Heart left ventricle (tissue), 16 donors: Measurements from ENCODE around the gene ARIH2. TPM values are rescaled to one million over a fixed set of nuclear protein-coding genes. Genes with fewer than 3 reads are reported as not detected.

Experiments used
- ATAC-seq, 4 donors: fragments of 200-7000 bp; cut with Tn5 transposase; one replicate each; pipeline ENCODE4 v1.9.1; 2020 to 2022; ENCODE audit warnings: moderate library complexity in 4 of 4, mild to moderate bottlenecking in 3 of 4, moderate number of reproducible peaks in 1 of 4
- DNase-seq, 5 donors: peaks; one replicate each; pipeline ENCODE4 v3.0.0-alpha.2; 2020
- H3K27ac ChIP-seq, 12 donors: fragments of 200-600 bp; sonication (generic) in 4 of 12; one replicate each; pipeline versions ENCODE4 v1.5.0 to v1.8.0; 2016 to 2022; ENCODE audit warnings: mild to moderate bottlenecking in 2 of 12
- H3K27me3 ChIP-seq, 9 donors: fragments of 200-600 bp; sonication (generic) in 2 of 9; one replicate each; pipeline versions ENCODE4 v1.5.1 to v1.8.0; 2016 to 2022; ENCODE audit warnings: mild to moderate bottlenecking in 3 of 9
- H3K36me3 ChIP-seq, 9 donors: fragments of 200-600 bp; sonication (generic) in 2 of 9; one replicate each; pipeline versions ENCODE4 v1.5.0 to v1.8.0; 2018 to 2022; ENCODE audit warnings: mild to moderate bottlenecking in 2 of 9
- H3K4me1 ChIP-seq, 12 donors: fragments of 200-600 bp; sonication (generic) in 4 of 12; one replicate each; pipeline versions ENCODE4 v1.5.0 to v1.8.0; 2016 to 2022; ENCODE audit warnings: mild to moderate bottlenecking in 3 of 12
- H3K4me3 ChIP-seq, 12 donors: fragments of 200-600 bp; sonication (generic) in 4 of 12; one replicate each; pipeline versions ENCODE4 v1.5.0 to v1.8.0; 2017 to 2022; ENCODE audit warnings: mild to moderate bottlenecking in 9 of 12, moderate library complexity in 4 of 12
- H3K9me3 ChIP-seq, 12 donors: fragments of 200-600 bp; sonication (generic) in 4 of 12; one replicate each; pipeline versions ENCODE4 v1.5.0 to v1.8.0; 2016 to 2022; ENCODE audit warnings: mild to moderate bottlenecking in 1 of 12
- CTCF ChIP-seq, 12 donors: fragments of 200-600 bp; sonication (generic) in 4 of 12; IDR thresholded peaks; one replicate each; pipeline versions ENCODE4 v1.5.0 to v1.8.0; 2018 to 2022; ENCODE audit warnings: antibody characterized with exemption in 12 of 12, mild to moderate bottlenecking in 5 of 12
- POLR2A ChIP-seq, 2 donors: fragments of 450-650 bp; IDR thresholded peaks; one replicate each; pipeline ENCODE4 v1.6.1; 2017; ENCODE audit warnings: antibody characterized with exemption in 2 of 2, mild to moderate bottlenecking in 2 of 2, moderate library complexity in 2 of 2
- WGBS, 4 donors: extraction: QIAGEN DNeasy Blood & Tissue Kit in 2 of 4; methylation state at CpG; one replicate each; pipeline versions ENCODE4 v1.1.5 to v1.1.7; 2013 to 2018; 5-methylcytosine and 5-hydroxymethylcytosine counted together
- intact Hi-C, 10 donors: fragments of 100-400 bp; cut with DNase I; formaldehyde crosslinking; loops; one replicate each; pipeline versions ENCODE4 v1.11.1 to v1.14.2; 2022
- polyA plus RNA-seq, 2 donors: library from polyadenylated mRNA; stranded (reverse); fragments of 200-250 nt; gene quantifications; one replicate each; pipeline ENCODE4 v1.2.3, GENCODE V29; 2013
- total RNA-seq, 9 donors: library from RNA; depleted of rRNA in 2 of 9; stranded (reverse); fragments of >200 nt in 2 of 9; fragmentation: NEBNext Ultra II Directional in 3 of 9; extraction: Animal tissue kit (Norgen Biotek cat#: 25700) in 3 of 9; gene quantifications; one replicate each; pipeline versions ENCODE4 v1.1.0 to v1.2.4, GENCODE V29; 2016 to 2023
- donor health status: ischemic (EF 13 %, LVEDD 7.1; RV severe dilation, severe dysfunction).
- donor health status: healthy with polysubstance abuse.
- donor health status: DM: no; HTN: yes; CAD: no.
- donor health status: DM: no; HTN: no; CAD: no.
- donor health status: ischemic (EF 25% LVEDD 6.9; RV normal size, moderate dysfunction).
- donor health status: ischemic (EF 25% LVEDD 5.7; RV mildly dilated, moderate dysfunction).
- donor health status: healthy.
- donor health status: DM: yes; HTN: yes; CAD: no.
- donor health status: ischemic (EF 35%, LVEDD 5.7; RV mildly dilated, moderate dysfunction).
- donor health status: nonischemic (EF 11% LVEDD 7.7; RV severe dilation, severe dysfunction).
- donor health status: DM: yes; HTN: yes; CAD: no.
- donor health status: PGD.
- donor health status: ischemic (EF 29% LVEDD 5.4; RV normal size, mild dysfunction).
- donor health status: nonischemic (EF 23%, LVEDD 6.1; RV moderate dilation, normal function).

The ARIH2 gene
- total and polyA plus RNA-seq, 11 donors: 77.6 to 223 (median 126) TPM

GRCh38 chr3:49028673-49029562 is 110.3 kb downstream of the ARIH2 start, which contains the start of gene IMPDH2:
TSS of gene IMPDH2 (minus strand) at chr3:49029398. CDS start at chr3:49029350, 48 bp downstream.
- Histone ChIP-seq H3K9me3 (no peaks in the 10 kb centered on the region), H3K27ac (peak within 1 kb of the TSS; percentile 30 to 98 (median 91)), H3K4me1 (peaks cover 3 to 53% (median 17%) of the 10 kb centered on the region in 12 donors), H3K27me3 (no peaks in the 10 kb centered on the region), H3K4me3 (peak within 1 kb of the TSS; percentile 53 to 85 (median 68)), H3K36me3 (peaks cover 0 to 82% (median 74%) of the 10 kb centered on the region in 9 donors)
- intact Hi-C loops: loop anchor here in 2 of 10 donors (5.0 to 10.0 kb wide), 2 partner anchors 63 to 66 kb away; partner anchors contain the start of gene QRICH1 (in 2 of the 2)
- ATAC-seq (peak; percentile 94 to 97 (median 94)), DNase-seq (peak; percentile 90 to 97 (median 94))
- TF ChIP-seq POLR2A (IDR thresholded peaks at IDR 0.05) (peak; percentile 93 to 99), CTCF (IDR thresholded peaks at IDR 0.05) (peak in 4 of 12 donors; percentile 28 to 50 (median 38))
- WGBS, 4 donors: 2 to 6% (median 3%) methylated on average over 15 to 55 of the region's 55 CpGs

- H3K4me3 ChIP-seq: peak overlapping the region in 11 of 12 donors; percentile 53 to 85 (median 70)
- peaks cover 3 to 46% (median 17%) of the 10 kb centered on the region in 12 donors for H3K4me1 ChIP-seq
- intact Hi-C loops: loop anchor here in 2 of 10 donors (5.0 to 10.0 kb wide), 2 partner anchors 63 to 65 kb away; partner anchors contain the start of gene QRICH1 (in 2 of the 2)
- DNase-seq (no peak), ATAC-seq (no peak)
- H3K27ac ChIP-seq: peak overlapping the region; percentile 30 to 98 (median 91)
- peaks cover 0 to 82% (median 74%) of the 10 kb centered on the region in 9 donors for H3K36me3 ChIP-seq
- no peak for TF ChIP-seq POLR2A (IDR thresholded peaks at IDR 0.05)
- TF ChIP-seq CTCF (IDR thresholded peaks at IDR 0.05): no peak
- no peaks in the 10 kb centered on the region for H3K27me3 ChIP-seq
- WGBS, 4 donors: 1 to 2% (median 2%) methylated on average over 7 of the region's 7 CpGs
- no peaks in the 10 kb centered on the region for H3K9me3 ChIP-seq
Observed at GRCh38 chr3:49029563-49029884, 110.9 kb downstream of the ARIH2 start.

GRCh38 chr3:49030321-49030720 is 111.7 kb downstream of the ARIH2 start:
- no peak for DNase-seq
- WGBS, 4 donors: 83 to 87% (median 86%) methylated on average over 6 of the region's 6 CpGs
- H3K4me3 ChIP-seq: no peak overlapping the region
- no peaks in the 10 kb centered on the region for H3K27me3 ChIP-seq
- peaks cover 0 to 82% (median 74%) of the 10 kb centered on the region in 9 donors for H3K36me3 ChIP-seq
- peaks cover 3 to 39% (median 16%) of the 10 kb centered on the region in 12 donors for H3K4me1 ChIP-seq
- intact Hi-C loops: no loop called here
- no peak for TF ChIP-seq CTCF (IDR thresholded peaks at IDR 0.05)
- no peak for TF ChIP-seq POLR2A (IDR thresholded peaks at IDR 0.05)
- ATAC-seq: no peak
- no peaks in the 10 kb centered on the region for H3K9me3 ChIP-seq
- peak overlapping the region in 2 of 12 donors; percentile 91 to 98 for H3K27ac ChIP-seq

GRCh38 chr3:49032646-49033304 is 114.1 kb downstream of the ARIH2 start:
- TF ChIP-seq POLR2A (IDR thresholded peaks at IDR 0.05): no peak
- no peak for TF ChIP-seq CTCF (IDR thresholded peaks at IDR 0.05)
- WGBS, 4 donors: 87 to 92% (median 91%) methylated on average over 6 of the region's 6 CpGs
- intact Hi-C loops: no loop called here
- no peak for DNase-seq
- H3K9me3 ChIP-seq: no peaks in the 10 kb centered on the region
- no peak for ATAC-seq
- no peak overlapping the region for H3K27ac ChIP-seq
- H3K4me1 ChIP-seq: peaks cover 3 to 28% (median 14%) of the 10 kb centered on the region in 12 donors
- peaks cover 3 to 82% (median 77%) of the 10 kb centered on the region in 9 donors for H3K36me3 ChIP-seq
- H3K27me3 ChIP-seq: no peaks in the 10 kb centered on the region
- H3K4me3 ChIP-seq: no peak overlapping the region
